GM23248 (cell line): ENCODE measurements around the gene UNC5C.

ENCODE experiments used
- EZH2 ChIP-seq: fragments of 200-600 bp; sonication (generic); IDR thresholded peaks from 2 replicates; pipeline ENCODE4 v1.6.1; 2018; ENCODE audit warnings: antibody characterized with exemption, mild to moderate bottlenecking; ENCODE audit not compliant: insufficient read depth, poor library complexity, severe bottlenecking
- EZH2phosphoT487 ChIP-seq: fragments of 200-600 bp; sonication (generic); IDR thresholded peaks from 2 replicates; pipeline ENCODE4 v1.6.1; 2018; ENCODE audit warnings: antibody characterized with exemption, moderate library complexity, mild to moderate bottlenecking, low read depth; ENCODE audit not compliant: insufficient read depth

DNA sequence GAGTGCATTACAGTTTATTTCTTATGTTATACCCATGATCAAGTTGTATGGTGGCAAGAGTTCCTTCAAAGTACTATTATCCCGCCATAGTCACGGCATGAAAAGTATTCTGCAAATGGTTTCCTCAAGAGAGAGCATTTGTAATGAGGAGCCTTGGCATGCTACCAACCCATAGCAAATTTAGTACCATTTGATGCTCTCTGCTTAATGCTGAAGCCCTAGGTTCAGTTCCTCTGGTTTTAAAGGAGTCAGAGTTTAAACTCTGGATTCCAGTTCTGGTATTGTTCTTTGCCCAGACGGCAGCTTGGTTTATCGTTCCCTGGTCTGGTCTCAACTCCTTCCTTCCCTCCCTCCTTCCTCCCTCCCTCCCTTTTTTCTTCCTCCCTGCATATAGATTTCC is 419.7 kb downstream of the UNC5C start:
- TF ChIP-seq EZH2 (no peak), EZH2phosphoT487 (no peak)
